AG04449 (cell line): Measurements from ENCODE around the gene SERPINE1.
A peak's percentile ranks its signal among the peaks of the same experiment; 100 is the strongest.

ENCODE experiments used
- CTCF ChIA-PET: fragments of 350-600 bp; formaldehyde crosslinking; extraction: SDS; loops from one replicate; lab custom pipeline; 2021; ENCODE audit warnings: antibody characterized with exemption; lab: Yijun Ruan, JAX
- POLR2A ChIA-PET: fragments of 400-600, 350-600 bp; formaldehyde crosslinking; extraction: SDS; loops from one replicate; lab custom pipeline; 2020; ENCODE audit warnings: antibody characterized with exemption, inconsistent platforms; lab: Yijun Ruan, JAX
- DNase-seq: peaks from one replicate; pipeline ENCODE4 v3.0.0-alpha.2; 2010; ENCODE audit warnings: low read depth, low spot score
- H3K4me3 ChIP-seq: 2 replicates; pipeline ENCODE4 v1.5.1; 2011; ENCODE audit warnings: low read depth, mild to moderate bottlenecking, control low read depth, low read length
- CTCF ChIP-seq: IDR thresholded peaks from one replicate; pipeline ENCODE4 v1.5.1; 2011; ENCODE audit warnings: mild to moderate bottlenecking, moderate library complexity, low read length, control low read depth, inconsistent platforms; ENCODE audit not compliant: insufficient read depth; ENCODE audit errors: missing control alignments

SERPINE1 gene

GRCh38 chr7:101164071-101164840 is 37.4 kb downstream of the SERPINE1 start:
- H3K4me3 ChIP-seq: peak overlapping the region; percentile 8; the same call in 1 of the 2 replicates
- no peak for TF ChIP-seq CTCF
- ChIA-PET CTCF (interaction anchor here (0.9 to 2.7 kb wide), 6 partner anchors 21 to 119 kb away, joined by 3 to 28 read pairs (median 5); partner anchors contain the start of gene FIS1), POLR2A (no interaction called here)
- DNase-seq: no peak

- ChIA-PET POLR2A (interaction anchor here (1.4 kb wide), 1 partner anchor 52 kb away, joined by 5 read pairs; the partner anchor contains the start of genes PLOD3 and ZNHIT1), CTCF (interaction anchor here (1.1 to 2.7 kb wide), 9 partner anchors 8 to 87 kb away, joined by 3 to 28 read pairs (median 4); partner anchors contain the start of gene AP1S1)
- DNase-seq: no peak
- no peak for TF ChIP-seq CTCF
- H3K4me3 ChIP-seq: peak within 1 kb of the TSS; percentile 13
Measured at GRCh38 chr7:101165075-101165957, 38.4 kb downstream of the SERPINE1 start, which contains the start of gene VGF. TSS of gene VGF (minus strand) at chr7:101165569. CDS start at chr7:101164843, 726 bp downstream.

- TF ChIP-seq CTCF: no peak
- ChIA-PET CTCF (interaction anchor here (1.1 to 2.7 kb wide), 7 partner anchors 8 to 78 kb away, joined by 3 to 28 read pairs (median 5); partner anchors contain the start of gene AP1S1), POLR2A (interaction anchor here (1.4 kb wide), 1 partner anchor 52 kb away, joined by 5 read pairs; the partner anchor contains the start of genes PLOD3 and ZNHIT1)
- peak overlapping the region; percentile 13 for H3K4me3 ChIP-seq
- no peak for DNase-seq
Measured at GRCh38 chr7:101165958-101166647, 39.2 kb downstream of the SERPINE1 start.

- POLR2A ChIA-PET: no interaction called here
- no peak for DNase-seq
- CTCF ChIA-PET: interaction anchor here (1.6 kb wide), 1 partner anchor 11 kb away, joined by 3 read pairs; no protein-coding TSS in a partner anchor
- no peak for TF ChIP-seq CTCF
- no peak overlapping the region for H3K4me3 ChIP-seq
Measured at GRCh38 chr7:101166648-101166908, 39.7 kb downstream of the SERPINE1 start.

- no peak overlapping the region for H3K4me3 ChIP-seq
Measured at GRCh38 chr7:101166909-101167644, 40.2 kb downstream of the SERPINE1 start.

More at GRCh38 chr7:101166909-101167644, 40.2 kb downstream of the SERPINE1 start:
- TF ChIP-seq CTCF: no peak
- ChIA-PET CTCF (interaction anchor here (1.5 to 1.6 kb wide), 2 partner anchors 11 to 25 kb away, joined by 3 to 4 read pairs; no protein-coding TSS in a partner anchor), POLR2A (no interaction called here)
- no peak for DNase-seq
